Upper lobe of left lung (tissue), 6 donors: Measurements from ENCODE around the gene PLK3. TPM values are rescaled to one million over a fixed set of nuclear protein-coding genes. Genes with fewer than 3 reads are reported as not detected.
"Not testable (repeated sequence)": the region's sequence is repeated elsewhere in the genome, so short reads cannot be mapped to it uniquely, and the experiment has no call there.

Experiments used
- ATAC-seq, 2 donors: fragments of 200-7000 bp; cut with Tn5 transposase; one replicate each; pipeline ENCODE4 v1.9.1; 2022; ENCODE audit warnings: mild to moderate bottlenecking in 2 of 2, moderate library complexity in 2 of 2; ENCODE audit not compliant: low FRiP score in 2 of 2
- DNase-seq, 2 donors: peaks; one replicate each; pipeline ENCODE4 v3.0.0-alpha.2; 2019 to 2020
- H3K27ac ChIP-seq, 4 donors: fragments of 200-600 bp; sonication (generic); one replicate each; pipeline ENCODE4 v1.5.1; 2016 to 2019
- H3K27me3 ChIP-seq, 4 donors: fragments of 200-600 bp; sonication (generic); one replicate each; pipeline ENCODE4 v1.5.1; 2017 to 2019
- H3K36me3 ChIP-seq, 4 donors: fragments of 200-600 bp; sonication (generic); one replicate each; pipeline ENCODE4 v1.5.1; 2016 to 2019
- H3K4me1 ChIP-seq, 4 donors: fragments of 200-600 bp; sonication (generic); one replicate each; pipeline ENCODE4 v1.5.1; 2018 to 2019
- H3K4me3 ChIP-seq, 4 donors: fragments of 200-600 bp; sonication (generic); one replicate each; pipeline ENCODE4 v1.5.1; 2017 to 2019; ENCODE audit warnings: mild to moderate bottlenecking in 2 of 4, moderate library complexity in 1 of 4
- H3K9me3 ChIP-seq, 4 donors: fragments of 200-600 bp; sonication (generic); one replicate each; pipeline ENCODE4 v1.5.1; 2018 to 2019
- EP300 ChIP-seq, 4 donors: sonication (generic); formaldehyde crosslinking; IDR thresholded peaks; one replicate each; pipeline ENCODE4 v1.5.1; 2017; ENCODE audit warnings: antibody characterized with exemption in 4 of 4, control low read depth in 2 of 4
- POLR2A ChIP-seq, 4 donors: fragments of 450-650 bp; IDR thresholded peaks; one replicate each; pipeline ENCODE4 v1.5.1; 2016 to 2017; ENCODE audit warnings: antibody characterized with exemption in 4 of 4, mild to moderate bottlenecking in 2 of 4
- POLR2AphosphoS5 ChIP-seq, 2 donors: sonication (generic); formaldehyde crosslinking; IDR thresholded peaks; one replicate each; pipeline ENCODE4 v1.5.1; 2017; ENCODE audit warnings: antibody characterized with exemption in 2 of 2
- WGBS, 2 donors: methylation state at CpG; one replicate each; pipeline ENCODE4 v1.1.5; 2017 to 2018; 5-methylcytosine and 5-hydroxymethylcytosine counted together
- total RNA-seq, 6 donors: library from RNA; depleted of rRNA in 4 of 6; stranded (reverse); fragments of >200 nt in 4 of 6; gene quantifications; one replicate each; pipeline versions ENCODE4 v1.1.0 to v1.2.1, GENCODE V29; 2016 to 2021
- TF ChIP-seq, protein P1 (sequence below), 6 experiments: fragments of 450-650 bp in 4 of 6; fragments of 200-600 bp in 2 of 6; sonication (generic) in 2 of 6; IDR thresholded peaks; one replicate each; pipeline ENCODE4 v1.5.1; 2016 to 2019; ENCODE audit warnings: antibody characterized with exemption in 6 of 6
- donor health status: DM: no; HTN: no; CAD: no; lungs with moderate emphysema.
- donor health status: DM: no; HTN: yes; CAD: no; lungs with severe emphysema.

Gene PLK3
- total RNA-seq, 6 donors from 2014 or later: 24.9 to 72.4 (median 49.6) TPM

DNA sequence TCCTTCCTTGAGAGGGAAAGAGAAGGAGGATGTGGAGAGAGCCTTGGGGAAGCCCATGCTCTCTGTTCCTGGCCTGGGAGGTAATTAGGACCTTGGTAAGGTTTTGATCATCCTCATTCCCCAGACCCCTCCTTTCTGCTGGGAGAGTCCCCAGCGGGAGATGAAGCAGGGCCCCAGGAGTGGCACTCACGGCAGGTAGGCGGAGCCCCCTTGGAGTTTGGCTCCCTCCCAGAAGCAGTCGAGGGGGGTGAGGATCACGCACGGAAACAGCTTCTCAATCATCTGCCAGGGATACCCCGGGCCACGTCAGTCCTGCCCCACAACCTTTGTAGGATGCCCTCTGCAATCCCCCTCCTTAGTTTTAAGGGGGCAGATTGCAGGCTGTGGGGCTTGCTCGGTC is 31.3 kb downstream of the PLK3 start:
- Histone ChIP-seq H3K27me3 (no peaks in the 10 kb centered on the region), H3K36me3 (no peaks in the 10 kb centered on the region), H3K9me3 (no peaks in the 10 kb centered on the region), H3K4me1 (peaks cover 6 to 37% (median 9%) of the 10 kb centered on the region in 4 donors), H3K4me3 (no peak overlapping the region), H3K27ac (peak overlapping the region in 2 of 4 donors; percentile 11 to 18)
- no peak for DNase-seq
- TF ChIP-seq POLR2AphosphoS5 (IDR thresholded peaks at IDR 0.05): no peak
- TF ChIP-seq, protein P1, sequence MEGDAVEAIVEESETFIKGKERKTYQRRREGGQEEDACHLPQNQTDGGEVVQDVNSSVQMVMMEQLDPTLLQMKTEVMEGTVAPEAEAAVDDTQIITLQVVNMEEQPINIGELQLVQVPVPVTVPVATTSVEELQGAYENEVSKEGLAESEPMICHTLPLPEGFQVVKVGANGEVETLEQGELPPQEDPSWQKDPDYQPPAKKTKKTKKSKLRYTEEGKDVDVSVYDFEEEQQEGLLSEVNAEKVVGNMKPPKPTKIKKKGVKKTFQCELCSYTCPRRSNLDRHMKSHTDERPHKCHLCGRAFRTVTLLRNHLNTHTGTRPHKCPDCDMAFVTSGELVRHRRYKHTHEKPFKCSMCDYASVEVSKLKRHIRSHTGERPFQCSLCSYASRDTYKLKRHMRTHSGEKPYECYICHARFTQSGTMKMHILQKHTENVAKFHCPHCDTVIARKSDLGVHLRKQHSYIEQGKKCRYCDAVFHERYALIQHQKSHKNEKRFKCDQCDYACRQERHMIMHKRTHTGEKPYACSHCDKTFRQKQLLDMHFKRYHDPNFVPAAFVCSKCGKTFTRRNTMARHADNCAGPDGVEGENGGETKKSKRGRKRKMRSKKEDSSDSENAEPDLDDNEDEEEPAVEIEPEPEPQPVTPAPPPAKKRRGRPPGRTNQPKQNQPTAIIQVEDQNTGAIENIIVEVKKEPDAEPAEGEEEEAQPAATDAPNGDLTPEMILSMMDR (IDR thresholded peaks at IDR 0.05): no peak
- ATAC-seq: no peak
- 19 to 53% methylated on average over 4 to 9 of the region's 9 CpGs for WGBS, 2 donors

DNA sequence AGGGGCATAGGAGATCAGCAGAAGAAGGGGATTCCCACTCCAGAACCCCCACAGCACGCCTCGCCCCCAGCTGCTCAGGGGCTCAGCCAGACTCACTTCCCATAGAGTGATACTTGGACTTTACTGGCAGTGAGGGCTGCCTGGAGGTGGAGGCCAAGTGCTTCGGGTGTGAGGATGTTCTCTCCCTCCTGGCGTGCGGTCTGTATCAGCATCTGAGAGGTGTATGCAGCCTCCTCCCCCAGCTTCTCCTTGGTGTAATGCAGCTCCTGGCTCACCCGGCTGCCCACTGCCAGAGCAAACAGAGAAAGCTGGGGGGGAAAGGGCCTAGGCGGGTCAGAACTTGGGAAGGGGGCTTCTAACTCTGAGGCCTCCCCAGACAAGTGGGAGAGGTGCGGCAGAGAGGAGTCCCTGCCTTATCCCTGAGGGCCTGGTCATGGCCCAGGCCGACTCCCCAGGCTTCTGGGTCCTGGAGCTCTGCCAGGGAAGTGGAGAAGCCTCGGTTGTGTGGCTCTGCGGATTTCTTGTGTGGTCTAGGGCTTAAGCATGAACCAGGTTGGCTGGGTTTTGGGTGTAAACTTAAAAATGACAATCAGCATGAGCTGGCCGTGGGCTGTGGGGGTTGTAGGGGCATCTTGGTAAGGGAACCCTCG is 32.0 kb downstream of the PLK3 start:
- Histone ChIP-seq H3K27ac (no peak overlapping the region), H3K36me3 (no peaks in the 10 kb centered on the region), H3K27me3 (no peaks in the 10 kb centered on the region), H3K4me3 (no peak overlapping the region), H3K4me1 (peaks cover under 1 to 32% (median 9%) of the 10 kb centered on the region in 4 donors), H3K9me3 (no peaks in the 10 kb centered on the region)
- WGBS, 2 donors: 75 to 76% methylated on average over 9 to 13 of the region's 13 CpGs
- no peak for DNase-seq
- no peak for ATAC-seq
- TF ChIP-seq, protein P1 (IDR thresholded peaks at IDR 0.05): no peak
- TF ChIP-seq POLR2AphosphoS5 (IDR thresholded peaks at IDR 0.05) (no peak), EP300 (IDR thresholded peaks at IDR 0.05) (no peak), POLR2A (IDR thresholded peaks at IDR 0.05) (no peak)

DNA sequence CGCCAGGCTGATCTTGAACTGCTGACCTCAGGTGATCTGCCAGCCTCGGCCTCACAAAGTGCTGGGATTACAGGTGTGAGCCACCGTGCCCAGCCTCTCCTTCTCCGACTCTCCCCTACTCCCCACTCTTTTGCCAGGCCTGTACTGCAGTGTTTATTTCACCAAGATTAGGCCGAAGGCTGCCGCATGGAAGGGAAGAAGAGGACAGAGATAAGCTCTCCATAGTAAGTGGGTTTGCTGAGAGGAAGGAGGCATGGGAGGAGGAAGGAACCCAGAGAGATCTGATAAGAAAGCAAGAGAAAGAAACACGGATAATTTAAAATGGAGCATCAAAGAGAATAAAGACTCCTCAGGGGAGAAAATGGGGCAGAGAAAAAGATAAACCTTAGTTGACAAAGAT is 34.2 kb downstream of the PLK3 start:
- H3K9me3 ChIP-seq: no peaks in the 10 kb centered on the region
- peaks cover 0 to 32% (median 9%) of the 10 kb centered on the region in 4 donors for H3K4me1 ChIP-seq
- no peak for ATAC-seq
- 47 to 52% methylated on average over 7 of the region's 7 CpGs for WGBS, 2 donors
- no peak overlapping the region for H3K27ac ChIP-seq
- no peaks in the 10 kb centered on the region for H3K27me3 ChIP-seq
- DNase-seq: no peak
- H3K36me3 ChIP-seq: no peaks in the 10 kb centered on the region
- TF ChIP-seq, protein P1 (IDR thresholded peaks at IDR 0.05): no peak
- no peak for TF ChIP-seq EP300 (IDR thresholded peaks at IDR 0.05)
- no peak overlapping the region for H3K4me3 ChIP-seq

DNA sequence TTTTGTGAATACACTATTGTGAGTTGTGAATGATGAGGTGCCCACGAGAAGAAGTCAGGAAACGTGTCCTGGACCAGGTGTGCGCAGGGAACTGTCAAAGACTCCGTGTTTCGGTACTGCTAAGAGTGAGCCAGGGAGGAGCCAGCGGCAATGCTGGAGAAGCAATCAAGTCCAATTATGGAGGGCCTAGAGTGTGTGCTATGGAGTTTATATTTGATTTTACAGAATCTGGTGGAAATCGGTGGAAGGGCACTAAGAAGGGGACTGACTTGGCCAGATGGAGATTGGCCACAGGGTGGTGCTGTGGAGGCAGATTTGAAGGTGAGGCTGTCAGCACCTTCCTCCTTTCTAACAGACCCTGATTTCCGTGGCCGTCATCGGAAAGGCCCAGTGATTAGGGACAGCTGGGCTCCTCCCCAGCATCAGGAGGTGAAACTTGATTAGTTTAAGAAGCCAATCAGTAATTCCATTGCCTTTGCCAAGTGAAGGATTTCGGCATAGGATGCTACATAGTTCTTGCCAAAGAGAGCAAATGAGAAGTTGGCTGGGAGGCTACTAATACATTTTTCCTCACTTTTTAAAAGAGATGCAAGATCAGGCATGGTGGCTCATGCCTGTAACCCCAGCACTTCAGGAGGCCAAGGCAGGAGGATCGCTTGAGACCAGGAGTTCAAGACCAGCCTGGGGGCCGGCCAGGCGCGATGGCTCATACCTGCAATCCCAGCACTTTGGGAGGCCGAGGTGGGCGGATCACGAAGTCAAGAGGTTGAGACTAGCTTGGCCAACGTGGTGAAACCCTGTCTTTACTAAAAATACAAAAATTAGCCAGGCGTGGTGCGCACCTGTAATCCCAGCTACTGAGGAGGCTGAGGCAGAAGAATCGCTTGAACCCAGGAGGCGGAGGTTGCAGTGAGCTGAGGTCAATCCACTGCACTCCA is 35.8 kb downstream of the PLK3 start:
- no peak overlapping the region for H3K4me3 ChIP-seq
- H3K36me3 ChIP-seq: no peaks in the 10 kb centered on the region
- H3K9me3 ChIP-seq: no peaks in the 10 kb centered on the region
- peaks cover 0 to 21% (median 8%) of the 10 kb centered on the region in 4 donors for H3K4me1 ChIP-seq
- ATAC-seq: peak; percentile 86 to 87
- H3K27ac ChIP-seq: no peak overlapping the region
- 67 to 69% methylated on average over 23 of the region's 23 CpGs for WGBS, 2 donors
- peak in 1 of 2 donors; percentile 87 for DNase-seq
- TF ChIP-seq POLR2AphosphoS5 (IDR thresholded peaks at IDR 0.05) (no peak), EP300 (IDR thresholded peaks at IDR 0.05) (no peak), POLR2A (IDR thresholded peaks at IDR 0.05) (no peak)
- TF ChIP-seq, protein P1 (IDR thresholded peaks at IDR 0.05): peak; percentile 64 to 84 (median 78)
- no peaks in the 10 kb centered on the region for H3K27me3 ChIP-seq

DNA sequence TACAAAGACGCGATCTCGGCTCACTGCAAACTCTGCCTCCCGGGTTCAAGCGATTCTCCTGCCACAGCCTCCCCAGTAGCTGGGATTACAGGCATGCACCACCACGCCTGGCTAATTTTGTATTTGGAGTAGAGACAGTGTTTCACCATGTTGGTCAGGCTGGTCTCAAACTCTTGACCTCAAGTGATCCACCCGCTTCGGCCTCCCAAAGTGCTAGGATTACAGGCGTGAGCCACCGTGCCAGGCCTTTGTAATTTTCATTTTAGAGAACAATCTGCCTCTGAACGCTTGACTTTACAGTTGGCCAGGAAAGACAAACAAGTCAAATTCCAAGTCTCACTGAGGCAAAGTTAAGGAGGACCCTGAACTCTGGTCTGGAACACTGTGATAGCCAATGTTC is 38.1 kb downstream of the PLK3 start:
- H3K4me3 ChIP-seq, H3K9me3 ChIP-seq, ATAC-seq, H3K27me3 ChIP-seq, DNase-seq, H3K36me3 ChIP-seq, H3K27ac ChIP-seq: not testable (repeated sequence)
- peaks cover 8 to 17% (median 9%) of the 10 kb centered on the region in 4 donors for H3K4me1 ChIP-seq
- 91 to 96% methylated on average over 11 of the region's 11 CpGs for WGBS, 2 donors
